CD4-positive, CD25-positive, alpha-beta regulatory T cell (primary cell): ENCODE data around the gene UACA. TPM values are rescaled to one million over a fixed set of nuclear protein-coding genes. Genes with fewer than 3 reads are reported as not detected.

Source experiments
- ATAC-seq, 2 donors: fragments of 150-1000 bp; cut with Tn5 transposase; one replicate each; pipeline ENCODE4 v1.10.0; 2021; ENCODE audit warnings: low read depth in 2 of 2, moderate number of reproducible peaks in 2 of 2, moderate library complexity in 1 of 2
- DNase-seq, 3 donors: peaks; one replicate each; pipeline versions ENCODE4 v3.0.0 to v3.0.0-alpha.2; 2012 to 2022; ENCODE audit warnings: mixed read lengths in 1 of 3
- H3K27ac ChIP-seq: one replicate; pipeline ENCODE4 v1.7.0; 2013; ENCODE audit warnings: mild to moderate bottlenecking, low read length; ENCODE audit not compliant: insufficient read depth, poor library complexity, severe bottlenecking
- H3K27me3 ChIP-seq: one replicate; pipeline ENCODE4 v1.7.0; 2013; ENCODE audit warnings: low read length; ENCODE audit not compliant: control insufficient read depth, insufficient read depth
- H3K36me3 ChIP-seq: one replicate; pipeline ENCODE4 v1.7.0; 2013; ENCODE audit warnings: mild to moderate bottlenecking, low read length, moderate library complexity; ENCODE audit not compliant: control insufficient read depth, insufficient read depth
- H3K4me1 ChIP-seq: 2 replicates; pipeline ENCODE4 v1.7.0; 2013; ENCODE audit warnings: mild to moderate bottlenecking, low read length; ENCODE audit not compliant: insufficient read depth, control insufficient read depth, poor library complexity, severe bottlenecking
- H3K4me3 ChIP-seq: one replicate; pipeline ENCODE4 v1.7.0; 2013; ENCODE audit warnings: low read depth, mild to moderate bottlenecking, low read length, moderate library complexity
- H3K9me3 ChIP-seq, 2 experiments: 1 replicate in 1 of 2; 2 replicates in 1 of 2; pipeline ENCODE4 v1.7.0; 2013; ENCODE audit warnings: low read length in 2 of 2, mild to moderate bottlenecking in 1 of 2, moderate library complexity in 1 of 2; ENCODE audit not compliant: control insufficient read depth in 2 of 2
- H3K27ac Mint-ChIP-seq, 3 donors: one replicate each; pipeline ENCODE4 v1.8.0; 2020 to 2022; ENCODE audit warnings: mild to moderate bottlenecking in 3 of 3, mixed read lengths in 3 of 3, moderate library complexity in 2 of 3
- H3K27me3 Mint-ChIP-seq: one replicate; pipeline ENCODE4 v1.8.0; 2022; ENCODE audit warnings: mild to moderate bottlenecking, mixed read lengths
- H3K36me3 Mint-ChIP-seq: one replicate; pipeline ENCODE4 v1.8.0; 2020; ENCODE audit warnings: mixed read lengths
- H3K4me1 Mint-ChIP-seq, 4 donors: one replicate each; pipeline ENCODE4 v1.8.0; 2020 to 2022; ENCODE audit warnings: mixed read lengths in 4 of 4, mild to moderate bottlenecking in 1 of 4
- H3K4me3 Mint-ChIP-seq, 4 donors: one replicate each; pipeline ENCODE4 v1.8.0; 2020 to 2022; ENCODE audit warnings: mild to moderate bottlenecking in 4 of 4, mixed read lengths in 4 of 4, moderate library complexity in 3 of 4
- H3K9me3 Mint-ChIP-seq, 7 donors: one replicate each; pipeline ENCODE4 v1.8.0; 2020 to 2022; ENCODE audit warnings: mixed read lengths in 7 of 7, mild to moderate bottlenecking in 3 of 7, moderate library complexity in 2 of 7
- polyA plus RNA-seq, 4 donors: library from polyadenylated mRNA; unstranded; fragments of 300-500 nt; fragmentation: Illumina TruSeq; gene quantifications; one replicate each; pipeline ENCODE4 v1.2.3, GENCODE V29; 2021
- total RNA-seq: library from RNA; stranded (reverse); gene quantifications from one replicate; pipeline ENCODE4 v1.2.3, GENCODE V29; 2022

Gene UACA
- total and polyA plus RNA-seq, 5 donors from 2014 or later: 0.47 TPM; not detected in 4

- H3K27ac Mint-ChIP-seq: no peak overlapping the region
- Histone ChIP-seq H3K4me3 (no peak overlapping the region), H3K36me3 (no peaks in the 10 kb centered on the region), H3K27ac (no peak overlapping the region), H3K27me3 (peaks cover 33% of the 10 kb centered on the region), H3K4me1 (peaks cover 15% of the 10 kb centered on the region), H3K9me3 (no peaks in the 10 kb centered on the region)
- DNase-seq (no peak), ATAC-seq (no peak)
- peaks cover 44% of the 10 kb centered on the region for H3K27me3 Mint-ChIP-seq
- no peak overlapping the region for H3K4me3 Mint-ChIP-seq
- H3K9me3 Mint-ChIP-seq: peaks cover 0 to 7% (median 0%) of the 10 kb centered on the region in 7 donors
- peaks cover 0 to 20% (median 12%) of the 10 kb centered on the region in 4 donors for H3K4me1 Mint-ChIP-seq
- no peaks in the 10 kb centered on the region for H3K36me3 Mint-ChIP-seq
Observed at GRCh38 chr15:70766597-70766996, 3.2 kb upstream of the UACA start.

- Mint-ChIP-seq H3K4me1 (peaks cover 5 to 20% (median 12%) of the 10 kb centered on the region in 4 donors), H3K4me3 (no peak overlapping the region), H3K36me3 (no peaks in the 10 kb centered on the region), H3K27ac (no peak overlapping the region), H3K27me3 (peaks cover 53% of the 10 kb centered on the region), H3K9me3 (peaks cover 0 to 4% (median 0%) of the 10 kb centered on the region in 7 donors)
- Histone ChIP-seq H3K9me3 (no peaks in the 10 kb centered on the region), H3K4me3 (no peak overlapping the region), H3K27ac (no peak overlapping the region), H3K27me3 (peaks cover 35% of the 10 kb centered on the region), H3K4me1 (peaks cover 15% of the 10 kb centered on the region), H3K36me3 (no peaks in the 10 kb centered on the region)
- DNase-seq: no peak
- ATAC-seq: no peak
Observed at GRCh38 chr15:70765504-70766281, 2.3 kb upstream of the UACA start.

GRCh38 chr15:70763950-70764730 is 782 bp upstream of the UACA start:
- no peak overlapping the region for H3K27ac Mint-ChIP-seq
- H3K36me3 Mint-ChIP-seq: no peaks in the 10 kb centered on the region
- peak overlapping the region; percentile 22 to 84 (median 77) for H3K4me3 Mint-ChIP-seq
- Histone ChIP-seq H3K4me3 (no peak overlapping the region), H3K27me3 (peaks cover 39% of the 10 kb centered on the region), H3K36me3 (no peaks in the 10 kb centered on the region), H3K4me1 (peaks cover 15% of the 10 kb centered on the region), H3K27ac (no peak overlapping the region), H3K9me3 (no peaks in the 10 kb centered on the region)
- peaks cover 5 to 20% (median 12%) of the 10 kb centered on the region in 4 donors for H3K4me1 Mint-ChIP-seq
- no peak for ATAC-seq
- peaks cover 0 to 4% (median 0%) of the 10 kb centered on the region in 7 donors for H3K9me3 Mint-ChIP-seq
- peak in 1 of 3 donors; percentile 5 for DNase-seq
- peaks cover 67% of the 10 kb centered on the region for H3K27me3 Mint-ChIP-seq

GRCh38 chr15:70762469-70763119 is 764 bp downstream of the UACA start:
- no peaks in the 10 kb centered on the region for H3K9me3 ChIP-seq
- H3K27me3 ChIP-seq: peaks cover 39% of the 10 kb centered on the region
- DNase-seq: no peak
- peaks cover 15% of the 10 kb centered on the region for H3K4me1 ChIP-seq
- no peaks in the 10 kb centered on the region for H3K36me3 ChIP-seq
- Mint-ChIP-seq H3K4me1 (peaks cover 5 to 20% (median 12%) of the 10 kb centered on the region in 4 donors), H3K36me3 (no peaks in the 10 kb centered on the region), H3K27me3 (peaks cover 72% of the 10 kb centered on the region), H3K9me3 (peaks cover 0 to 4% (median 0%) of the 10 kb centered on the region in 7 donors), H3K27ac (no peak overlapping the region), H3K4me3 (peak overlapping the region; percentile 58 to 81 (median 62))
- H3K4me3 ChIP-seq: no peak overlapping the region
- no peak overlapping the region for H3K27ac ChIP-seq
- peak in 1 of 2 donors; percentile 28 for ATAC-seq

- H3K27ac Mint-ChIP-seq: no peak overlapping the region
- Histone ChIP-seq H3K4me3 (no peak overlapping the region), H3K36me3 (no peaks in the 10 kb centered on the region), H3K27me3 (peaks cover 44% of the 10 kb centered on the region), H3K4me1 (peaks cover 15% of the 10 kb centered on the region), H3K9me3 (no peaks in the 10 kb centered on the region), H3K27ac (no peak overlapping the region)
- no peak for ATAC-seq
- H3K4me1 Mint-ChIP-seq: peaks cover 5 to 20% (median 12%) of the 10 kb centered on the region in 4 donors
- peaks cover 0 to 4% (median 0%) of the 10 kb centered on the region in 7 donors for H3K9me3 Mint-ChIP-seq
- H3K4me3 Mint-ChIP-seq: peak overlapping the region; percentile 58 to 81 (median 62)
- DNase-seq: no peak
- H3K27me3 Mint-ChIP-seq: peaks cover 78% of the 10 kb centered on the region
- H3K36me3 Mint-ChIP-seq: no peaks in the 10 kb centered on the region
Observed at GRCh38 chr15:70761931-70762468, 1.4 kb downstream of the UACA start.

GRCh38 chr15:70761046-70761445 is 2.3 kb downstream of the UACA start:
- Histone ChIP-seq H3K4me3 (no peak overlapping the region), H3K9me3 (no peaks in the 10 kb centered on the region), H3K36me3 (no peaks in the 10 kb centered on the region), H3K27me3 (peaks cover 41% of the 10 kb centered on the region), H3K27ac (no peak overlapping the region), H3K4me1 (peaks cover 15% of the 10 kb centered on the region)
- peaks cover 82% of the 10 kb centered on the region for H3K27me3 Mint-ChIP-seq
- H3K27ac Mint-ChIP-seq: no peak overlapping the region
- H3K36me3 Mint-ChIP-seq: no peaks in the 10 kb centered on the region
- ATAC-seq: no peak
- peaks cover 0 to 4% (median 0%) of the 10 kb centered on the region in 7 donors for H3K9me3 Mint-ChIP-seq
- DNase-seq: no peak
- H3K4me1 Mint-ChIP-seq: peaks cover 5 to 20% (median 12%) of the 10 kb centered on the region in 4 donors
- H3K4me3 Mint-ChIP-seq: no peak overlapping the region

- Histone ChIP-seq H3K4me1 (peaks cover 15% of the 10 kb centered on the region), H3K4me3 (no peak overlapping the region), H3K27me3 (peaks cover 24% of the 10 kb centered on the region), H3K36me3 (no peaks in the 10 kb centered on the region), H3K27ac (no peak overlapping the region), H3K9me3 (no peaks in the 10 kb centered on the region)
- ATAC-seq: no peak
- Mint-ChIP-seq H3K4me1 (peaks cover 5 to 15% (median 9%) of the 10 kb centered on the region in 4 donors), H3K27ac (no peak overlapping the region), H3K9me3 (peaks cover 0 to 3% (median 0%) of the 10 kb centered on the region in 7 donors), H3K36me3 (no peaks in the 10 kb centered on the region), H3K4me3 (no peak overlapping the region), H3K27me3 (peaks cover 74% of the 10 kb centered on the region)
- DNase-seq: no peak
Observed at GRCh38 chr15:70758790-70759462, 4.4 kb downstream of the UACA start.
